Lower leg skin (tissue), 4 donors: ENCODE measurements around the gene HS3ST4. TPM values are rescaled to one million over a fixed set of nuclear protein-coding genes. Genes with fewer than 3 reads are reported as not detected.

Experiments used
- DNase-seq, 2 donors: peaks; one replicate each; pipeline ENCODE4 v3.0.0-alpha.2; 2019; ENCODE audit warnings: low spot score in 2 of 2
- H3K4me3 ChIP-seq: fragments of 200-600 bp; sonication (generic); 2 replicates; pipeline ENCODE4 v1.5.1; 2017; ENCODE audit warnings: mild to moderate bottlenecking, low read depth; ENCODE audit not compliant: poor library complexity, severe bottlenecking
- CTCF ChIP-seq, 3 donors: fragments of 450-650 bp; IDR thresholded peaks; one replicate each; pipeline ENCODE4 v1.5.1; 2016; ENCODE audit warnings: antibody characterized with exemption in 3 of 3, mild to moderate bottlenecking in 3 of 3, moderate library complexity in 2 of 3
- POLR2A ChIP-seq, 2 donors: fragments of 450-650 bp; IDR thresholded peaks; one replicate each; pipeline ENCODE4 v1.6.1; 2016 to 2017; ENCODE audit warnings: antibody characterized with exemption in 2 of 2, mild to moderate bottlenecking in 1 of 2, moderate library complexity in 1 of 2
- WGBS, 2 donors: methylation state at CpG; one replicate each; pipeline ENCODE4 v1.1.5; 2018; 5-methylcytosine and 5-hydroxymethylcytosine counted together
- intact Hi-C: fragments of 100-400 bp; cut with DNase I; formaldehyde crosslinking; loops from one replicate; pipeline ENCODE4 v1.15.0; 2023; ENCODE audit warnings: low total_unique reads
- total RNA-seq, 4 donors: library from RNA; depleted of rRNA; stranded (reverse); fragments of >200 nt; gene quantifications; one replicate each; pipeline ENCODE4 v1.1.0, GENCODE V29; 2016

HS3ST4 gene
- total RNA-seq, 4 donors from 2014 or later = 0.17 to 2.4 (median 0.84) TPM; not detected in 1

- TF ChIP-seq POLR2A (IDR thresholded peaks at IDR 0.05) (no peak), CTCF (IDR thresholded peaks at IDR 0.05) (no peak)
- no peak overlapping the region for H3K4me3 ChIP-seq
- no peak for DNase-seq
- 82 to 84% methylated on average over 4 of the region's 4 CpGs for WGBS, 2 donors
- intact Hi-C loops = no loop called here
These were observed 140.5 kb downstream of the HS3ST4 start for GRCh38 chr16:25832291-25832690.

GRCh38 chr16:25834101-25834500 lies 142.3 kb downstream of the HS3ST4 start:
- intact Hi-C loops = no loop called here
- WGBS, 2 donors = 76 to 81% methylated on average over 1 of the region's 1 CpG
- no peak for DNase-seq
- TF ChIP-seq POLR2A (IDR thresholded peaks at IDR 0.05) (no peak), CTCF (IDR thresholded peaks at IDR 0.05) (no peak)
- H3K4me3 ChIP-seq = no peak overlapping the region

- H3K4me3 ChIP-seq = no peak overlapping the region
- WGBS, 2 donors = 36 to 54% methylated on average over 2 of the region's 2 CpGs
- no peak for TF ChIP-seq POLR2A (IDR thresholded peaks at IDR 0.05)
- TF ChIP-seq CTCF (IDR thresholded peaks at IDR 0.05) = no peak
- intact Hi-C loops = no loop called here
- no peak for DNase-seq
These were observed 143.4 kb downstream of the HS3ST4 start for GRCh38 chr16:25835126-25835525.

GRCh38 chr16:25838724-25839186 lies 147.0 kb downstream of the HS3ST4 start:
- 8 to 9% methylated on average over 6 of the region's 6 CpGs for WGBS, 2 donors
- TF ChIP-seq POLR2A (IDR thresholded peaks at IDR 0.05) = no peak
- TF ChIP-seq CTCF (IDR thresholded peaks at IDR 0.05) = peak in 1 of 3 donors; percentile 21
- no peak overlapping the region for H3K4me3 ChIP-seq
- intact Hi-C loops = no loop called here
- DNase-seq = peak in 1 of 2 donors; percentile 15

- intact Hi-C loops = no loop called here
- no peak overlapping the region for H3K4me3 ChIP-seq
- TF ChIP-seq CTCF (IDR thresholded peaks at IDR 0.05) (no peak), POLR2A (IDR thresholded peaks at IDR 0.05) (no peak)
- no peak for DNase-seq
- WGBS, 2 donors = 70 to 73% methylated on average over 3 of the region's 3 CpGs
These were observed 150.0 kb downstream of the HS3ST4 start for GRCh38 chr16:25841761-25842160.

GRCh38 chr16:25845901-25846300 lies 154.1 kb downstream of the HS3ST4 start:
- no peak for DNase-seq
- TF ChIP-seq POLR2A (IDR thresholded peaks at IDR 0.05) (no peak), CTCF (IDR thresholded peaks at IDR 0.05) (no peak)
- H3K4me3 ChIP-seq = no peak overlapping the region
- WGBS, 2 donors = 63 to 65% methylated on average over 3 of the region's 3 CpGs
- intact Hi-C loops = no loop called here
